Measurements from ENCODE around the gene PCDH1.

DNA sequence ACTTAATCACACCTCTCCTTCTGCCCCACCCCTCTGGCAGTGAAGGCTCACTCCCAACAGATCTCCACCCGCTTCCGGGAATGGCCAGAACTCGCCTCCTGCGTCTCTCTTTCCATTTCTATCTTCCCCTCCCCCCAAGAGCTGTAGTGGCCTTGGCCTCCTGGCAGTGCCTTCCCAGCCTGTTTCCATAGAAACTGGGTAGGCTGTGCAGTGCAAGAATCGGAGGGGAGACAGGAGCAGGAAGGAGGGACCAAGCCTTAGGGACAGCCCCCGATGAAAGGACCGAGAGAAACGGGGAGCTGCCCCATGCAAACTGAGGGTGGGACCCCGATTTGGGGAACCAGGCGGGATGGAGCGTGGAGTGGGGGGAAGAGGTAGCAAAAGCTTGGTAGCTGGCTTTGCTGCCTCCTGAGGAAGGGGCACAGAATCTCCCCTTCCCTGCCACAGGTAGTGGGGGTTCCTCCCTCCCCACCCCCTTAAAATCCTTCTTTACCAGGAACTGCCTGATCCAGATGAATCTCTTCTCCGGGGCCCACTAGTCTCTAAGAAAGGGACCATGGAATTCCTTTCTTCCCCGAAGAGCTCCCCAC lies 4.5 kb upstream of the PCDH1 start:
- TF ChIP-seq POLR2AphosphoS5 (IDR thresholded peaks at IDR 0.05; ENCODE audit: low read depth, low read length) (no peak), POLR2A (IDR thresholded peaks at IDR 0.05; ENCODE audit: low read depth, low read length) (no peak), TAF1 (IDR thresholded peaks at IDR 0.05; ENCODE audit: borderline replicate concordance, low read depth, low read length) (no peak)
